Fibroblast of lung (primary cell): Measurements from ENCODE around the gene AQP5.

Experiments
- CTCF ChIP-seq, 2 donors: IDR thresholded peaks in 1 of 2; conservative IDR thresholded peaks in 1 of 2; 1 replicate in 1 of 2; 2 replicates in 1 of 2; pipeline ENCODE4 v1.5.1; 2011 to 2012; ENCODE audit warnings: low read length in 2 of 2, control low read depth in 1 of 2, inconsistent platforms in 1 of 2, low read depth in 1 of 2, mild to moderate bottlenecking in 1 of 2
- EZH2 ChIP-seq: IDR thresholded peaks from 2 replicates; pipeline ENCODE4 v1.5.1; 2012; ENCODE audit warnings: low read length, control low read depth, mild to moderate bottlenecking; ENCODE audit errors: missing control alignments

- TF ChIP-seq CTCF (conservative IDR thresholded peaks at IDR 0.05 in 1 of 2, IDR thresholded peaks at IDR 0.05 in 1 of 2; ENCODE audit: low read depth in 1 of 2, low read length in 2 of 2) (no peak), EZH2 (no peak)
These were observed 29.6 kb upstream of the AQP5 start for GRCh38 chr12:49932023-49932422.
